ENCODE results near the gene ITGB1.
"Not testable (repeated sequence)": the region's sequence is repeated elsewhere in the genome, so short reads cannot be mapped to it uniquely, and the experiment has no call there.

ITGB1 gene

GRCh38 chr10:32922170-32922569, 35.9 kb downstream of the ITGB1 start:
- peaks cover 20% of the 10 kb centered on the region for H3K36me3 ChIP-seq (ENCODE audit: control insufficient read depth, insufficient read depth, low read length)
- no peak overlapping the region for H3K9ac ChIP-seq (ENCODE audit: low read depth, low read length)
- H3K4me1 ChIP-seq (ENCODE audit: control insufficient read depth, insufficient read depth, low read length), result no peaks in the 10 kb centered on the region
- no peaks in the 10 kb centered on the region for H3K9me3 ChIP-seq (ENCODE audit: control insufficient read depth, insufficient read depth, low read length)
- no peak overlapping the region for H3K4me3 ChIP-seq (ENCODE audit: low read depth, low read length)
- H3K27me3 ChIP-seq (ENCODE audit: control insufficient read depth, insufficient read depth, low read length), result no peaks in the 10 kb centered on the region

GRCh38 chr10:32917817-32918216, 40.2 kb downstream of the ITGB1 start:
- H3K36me3 ChIP-seq (ENCODE audit: control insufficient read depth, insufficient read depth, low read length); H3K4me1 ChIP-seq (ENCODE audit: control insufficient read depth, insufficient read depth, low read length); H3K27me3 ChIP-seq (ENCODE audit: control insufficient read depth, insufficient read depth, low read length); H3K9me3 ChIP-seq (ENCODE audit: control insufficient read depth, insufficient read depth, low read length); H3K4me3 ChIP-seq (ENCODE audit: low read depth, low read length); H3K9ac ChIP-seq (ENCODE audit: low read depth, low read length): not testable (repeated sequence)

- Histone ChIP-seq H3K36me3 (ENCODE audit: control insufficient read depth, insufficient read depth, low read length) (peaks cover 2% of the 10 kb centered on the region), H3K4me3 (ENCODE audit: low read depth, low read length) (no peak overlapping the region), H3K4me1 (ENCODE audit: control insufficient read depth, insufficient read depth, low read length) (no peaks in the 10 kb centered on the region), H3K27me3 (ENCODE audit: control insufficient read depth, insufficient read depth, low read length) (no peaks in the 10 kb centered on the region), H3K9me3 (ENCODE audit: control insufficient read depth, insufficient read depth, low read length) (no peaks in the 10 kb centered on the region), H3K9ac (ENCODE audit: low read depth, low read length) (no peak overlapping the region)
Observed at GRCh38 chr10:32911285-32912016, 46.6 kb downstream of the ITGB1 start.

- H3K9me3 ChIP-seq (ENCODE audit: control insufficient read depth, insufficient read depth, low read length); H3K36me3 ChIP-seq (ENCODE audit: control insufficient read depth, insufficient read depth, low read length); H3K4me3 ChIP-seq (ENCODE audit: low read depth, low read length); H3K9ac ChIP-seq (ENCODE audit: low read depth, low read length); H3K27me3 ChIP-seq (ENCODE audit: control insufficient read depth, insufficient read depth, low read length); H3K4me1 ChIP-seq (ENCODE audit: control insufficient read depth, insufficient read depth, low read length): not testable (repeated sequence)
Observed at GRCh38 chr10:32909970-32910369, 48.1 kb downstream of the ITGB1 start.

GRCh38 chr10:32909456-32909855, 48.6 kb downstream of the ITGB1 start:
- no peaks in the 10 kb centered on the region for H3K27me3 ChIP-seq (ENCODE audit: control insufficient read depth, insufficient read depth, low read length)
- no peaks in the 10 kb centered on the region for H3K4me1 ChIP-seq (ENCODE audit: control insufficient read depth, insufficient read depth, low read length)
- no peak overlapping the region for H3K4me3 ChIP-seq (ENCODE audit: low read depth, low read length)
- no peaks in the 10 kb centered on the region for H3K9me3 ChIP-seq (ENCODE audit: control insufficient read depth, insufficient read depth, low read length)
- no peak overlapping the region for H3K9ac ChIP-seq (ENCODE audit: low read depth, low read length)
- peaks cover 2% of the 10 kb centered on the region for H3K36me3 ChIP-seq (ENCODE audit: control insufficient read depth, insufficient read depth, low read length)

GRCh38 chr10:32906595-32906994, 51.4 kb downstream of the ITGB1 start:
- no peaks in the 10 kb centered on the region for H3K4me1 ChIP-seq (ENCODE audit: control insufficient read depth, insufficient read depth, low read length)
- no peak overlapping the region for H3K9ac ChIP-seq (ENCODE audit: low read depth, low read length)
- no peaks in the 10 kb centered on the region for H3K27me3 ChIP-seq (ENCODE audit: control insufficient read depth, insufficient read depth, low read length)
- no peak overlapping the region for H3K4me3 ChIP-seq (ENCODE audit: low read depth, low read length)
- H3K9me3 ChIP-seq (ENCODE audit: control insufficient read depth, insufficient read depth, low read length), result no peaks in the 10 kb centered on the region
- peaks cover 2% of the 10 kb centered on the region for H3K36me3 ChIP-seq (ENCODE audit: control insufficient read depth, insufficient read depth, low read length)

- Histone ChIP-seq H3K27me3 (ENCODE audit: control insufficient read depth, insufficient read depth, low read length) (no peaks in the 10 kb centered on the region), H3K4me1 (ENCODE audit: control insufficient read depth, insufficient read depth, low read length) (no peaks in the 10 kb centered on the region), H3K9ac (ENCODE audit: low read depth, low read length) (no peak overlapping the region), H3K36me3 (ENCODE audit: control insufficient read depth, insufficient read depth, low read length) (peaks cover 2% of the 10 kb centered on the region), H3K9me3 (ENCODE audit: control insufficient read depth, insufficient read depth, low read length) (no peaks in the 10 kb centered on the region), H3K4me3 (ENCODE audit: low read depth, low read length) (no peak overlapping the region)
Observed at GRCh38 chr10:32905466-32905865, 52.6 kb downstream of the ITGB1 start.

GRCh38 chr10:32901815-32902214, 56.2 kb downstream of the ITGB1 start:
- H3K4me1 ChIP-seq (ENCODE audit: control insufficient read depth, insufficient read depth, low read length), result no peaks in the 10 kb centered on the region
- H3K36me3 ChIP-seq (ENCODE audit: control insufficient read depth, insufficient read depth, low read length), result peaks cover 8% of the 10 kb centered on the region
- H3K4me3 ChIP-seq (ENCODE audit: low read depth, low read length), result no peak overlapping the region
- H3K9me3 ChIP-seq (ENCODE audit: control insufficient read depth, insufficient read depth, low read length), result no peaks in the 10 kb centered on the region
- H3K9ac ChIP-seq (ENCODE audit: low read depth, low read length), result no peak overlapping the region
- no peaks in the 10 kb centered on the region for H3K27me3 ChIP-seq (ENCODE audit: control insufficient read depth, insufficient read depth, low read length)

GRCh38 chr10:32895200-32895968, 62.6 kb downstream of the ITGB1 start:
- not testable (repeated sequence) for H3K4me3 ChIP-seq (ENCODE audit: low read depth, low read length); H3K4me1 ChIP-seq (ENCODE audit: control insufficient read depth, insufficient read depth, low read length); H3K9me3 ChIP-seq (ENCODE audit: control insufficient read depth, insufficient read depth, low read length); H3K9ac ChIP-seq (ENCODE audit: low read depth, low read length); H3K27me3 ChIP-seq (ENCODE audit: control insufficient read depth, insufficient read depth, low read length)
- peaks cover 11% of the 10 kb centered on the region for H3K36me3 ChIP-seq (ENCODE audit: control insufficient read depth, insufficient read depth, low read length)

GRCh38 chr10:32893916-32894664, 63.9 kb downstream of the ITGB1 start:
- Histone ChIP-seq H3K4me1 (ENCODE audit: control insufficient read depth, insufficient read depth, low read length) (peaks cover 3% of the 10 kb centered on the region), H3K36me3 (ENCODE audit: control insufficient read depth, insufficient read depth, low read length) (peaks cover 11% of the 10 kb centered on the region), H3K27me3 (ENCODE audit: control insufficient read depth, insufficient read depth, low read length) (no peaks in the 10 kb centered on the region), H3K9me3 (ENCODE audit: control insufficient read depth, insufficient read depth, low read length) (no peaks in the 10 kb centered on the region), H3K9ac (ENCODE audit: low read depth, low read length) (no peak overlapping the region), H3K4me3 (ENCODE audit: low read depth, low read length) (no peak overlapping the region)

- no peaks in the 10 kb centered on the region for H3K27me3 ChIP-seq (ENCODE audit: control insufficient read depth, insufficient read depth, low read length)
- no peaks in the 10 kb centered on the region for H3K9me3 ChIP-seq (ENCODE audit: control insufficient read depth, insufficient read depth, low read length)
- no peak overlapping the region for H3K9ac ChIP-seq (ENCODE audit: low read depth, low read length)
- no peak overlapping the region for H3K4me3 ChIP-seq (ENCODE audit: low read depth, low read length)
- H3K4me1 ChIP-seq (ENCODE audit: control insufficient read depth, insufficient read depth, low read length), result peaks cover 3% of the 10 kb centered on the region
- peaks cover 11% of the 10 kb centered on the region for H3K36me3 ChIP-seq (ENCODE audit: control insufficient read depth, insufficient read depth, low read length)
Observed at GRCh38 chr10:32893434-32893833, 64.6 kb downstream of the ITGB1 start.
